Measurements from ENCODE around the gene RAPGEF3. TPM values are rescaled to one million over a fixed set of nuclear protein-coding genes. Genes with fewer than 3 reads are reported as not detected.

The RAPGEF3 gene
- total RNA-seq, 1 experiment from 2014 or later = 8.2 TPM

DNA sequence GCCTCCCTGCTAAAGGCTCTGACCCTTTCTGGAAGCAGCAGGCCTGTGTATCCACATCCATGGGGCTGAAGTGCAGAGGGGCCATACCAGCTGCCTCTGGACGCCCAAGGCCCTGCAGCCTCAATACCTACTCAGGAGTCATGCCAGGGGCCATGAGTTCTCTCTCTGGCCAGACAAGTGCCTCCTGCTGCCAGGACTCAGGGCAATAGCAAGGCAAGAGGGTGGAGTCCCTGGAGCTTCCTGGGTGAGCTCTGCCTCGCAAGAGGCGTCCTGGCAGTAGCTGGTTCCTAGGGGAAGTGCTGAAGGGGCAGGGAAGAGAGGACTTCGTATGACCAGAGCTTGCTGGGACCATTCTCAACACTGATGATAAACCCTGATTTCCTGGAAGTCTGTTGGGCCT lies 22.5 kb downstream of the RAPGEF3 start:
- Mint-ChIP-seq H3K27me3 (ENCODE audit: unreplicated experiment) (no peaks in the 10 kb centered on the region), H3K9me3 (ENCODE audit: low read depth, unreplicated experiment) (no peaks in the 10 kb centered on the region), H3K4me1 (ENCODE audit: low read depth, unreplicated experiment) (peaks cover 4% of the 10 kb centered on the region), H3K4me3 (ENCODE audit: low read depth, unreplicated experiment) (no peak overlapping the region), H3K27ac (ENCODE audit: unreplicated experiment) (no peak overlapping the region), H3K36me3 (ENCODE audit: insufficient read depth, unreplicated experiment) (peaks cover 6% of the 10 kb centered on the region)
- CTCF ChIA-PET = interaction anchor here (1.1 kb wide), 1 partner anchor 101 kb away, joined by 4 read pairs; no protein-coding TSS in a partner anchor
- TF ChIP-seq, protein P1, sequence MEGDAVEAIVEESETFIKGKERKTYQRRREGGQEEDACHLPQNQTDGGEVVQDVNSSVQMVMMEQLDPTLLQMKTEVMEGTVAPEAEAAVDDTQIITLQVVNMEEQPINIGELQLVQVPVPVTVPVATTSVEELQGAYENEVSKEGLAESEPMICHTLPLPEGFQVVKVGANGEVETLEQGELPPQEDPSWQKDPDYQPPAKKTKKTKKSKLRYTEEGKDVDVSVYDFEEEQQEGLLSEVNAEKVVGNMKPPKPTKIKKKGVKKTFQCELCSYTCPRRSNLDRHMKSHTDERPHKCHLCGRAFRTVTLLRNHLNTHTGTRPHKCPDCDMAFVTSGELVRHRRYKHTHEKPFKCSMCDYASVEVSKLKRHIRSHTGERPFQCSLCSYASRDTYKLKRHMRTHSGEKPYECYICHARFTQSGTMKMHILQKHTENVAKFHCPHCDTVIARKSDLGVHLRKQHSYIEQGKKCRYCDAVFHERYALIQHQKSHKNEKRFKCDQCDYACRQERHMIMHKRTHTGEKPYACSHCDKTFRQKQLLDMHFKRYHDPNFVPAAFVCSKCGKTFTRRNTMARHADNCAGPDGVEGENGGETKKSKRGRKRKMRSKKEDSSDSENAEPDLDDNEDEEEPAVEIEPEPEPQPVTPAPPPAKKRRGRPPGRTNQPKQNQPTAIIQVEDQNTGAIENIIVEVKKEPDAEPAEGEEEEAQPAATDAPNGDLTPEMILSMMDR (IDR thresholded peaks at IDR 0.05; ENCODE audit: unreplicated experiment) = no peak
- no peak for DNase-seq
- intact Hi-C loops (cut with micrococcal nuclease; ENCODE audit: unreplicated experiment) = no loop called here
- BruUV-seq (replicated peaks) = no TSS peak

GRCh38 chr12:47735649-47736048 lies 23.0 kb downstream of the RAPGEF3 start:
- no peak for DNase-seq
- CTCF ChIA-PET = no interaction called here
- H3K27ac Mint-ChIP-seq (ENCODE audit: unreplicated experiment) = no peak overlapping the region
- no TSS peak for BruUV-seq (replicated peaks)
- no peak overlapping the region for H3K4me3 Mint-ChIP-seq (ENCODE audit: low read depth, unreplicated experiment)
- H3K27me3 Mint-ChIP-seq (ENCODE audit: unreplicated experiment) = no peaks in the 10 kb centered on the region
- H3K9me3 Mint-ChIP-seq (ENCODE audit: low read depth, unreplicated experiment) = no peaks in the 10 kb centered on the region
- intact Hi-C loops (cut with micrococcal nuclease; ENCODE audit: unreplicated experiment) = no loop called here
- peaks cover 6% of the 10 kb centered on the region for H3K36me3 Mint-ChIP-seq (ENCODE audit: insufficient read depth, unreplicated experiment)
- H3K4me1 Mint-ChIP-seq (ENCODE audit: low read depth, unreplicated experiment) = no peaks in the 10 kb centered on the region
- TF ChIP-seq, protein P1 (IDR thresholded peaks at IDR 0.05; ENCODE audit: unreplicated experiment) = no peak

DNA sequence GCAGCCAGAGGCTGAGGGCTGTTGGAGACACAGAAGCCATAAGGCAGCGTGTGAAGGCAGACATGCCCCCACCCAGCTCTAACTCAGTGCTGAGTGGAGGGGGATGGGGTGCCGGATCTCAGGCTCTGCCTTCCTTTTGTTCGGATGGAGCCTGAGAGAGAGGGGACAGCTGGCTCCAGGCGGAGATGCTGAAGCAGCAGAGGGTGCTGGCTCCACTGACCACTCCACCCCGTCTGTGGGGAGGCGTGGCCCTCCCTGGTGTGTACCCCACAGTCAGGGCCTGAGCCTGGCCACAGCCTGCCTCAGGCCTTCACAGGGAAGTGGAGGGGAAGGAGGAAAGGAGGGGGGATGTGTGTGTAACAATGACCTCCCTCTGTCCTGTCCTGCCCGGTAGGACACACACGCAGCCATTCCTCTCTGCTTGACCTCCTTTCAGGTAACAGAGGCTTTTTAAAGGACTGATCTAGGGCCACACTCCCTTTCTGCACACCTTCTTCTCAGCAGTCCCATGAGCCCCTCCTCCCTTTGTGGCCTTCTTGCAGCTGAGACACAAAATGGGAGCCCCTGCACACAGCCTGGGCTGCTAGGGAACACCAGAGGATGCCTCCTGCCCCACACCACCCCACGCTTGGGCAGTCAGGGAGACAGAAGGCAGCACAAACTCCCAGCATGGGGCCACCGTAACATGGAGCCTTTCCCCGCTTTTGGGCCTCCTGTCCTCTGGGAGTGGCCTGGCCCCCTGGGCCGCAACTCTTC lies 23.8 kb downstream of the RAPGEF3 start:
- BruUV-seq (replicated peaks) = no TSS peak
- H3K4me3 Mint-ChIP-seq (ENCODE audit: low read depth, unreplicated experiment) = no peak overlapping the region
- intact Hi-C loops (cut with micrococcal nuclease; ENCODE audit: unreplicated experiment) = no loop called here
- no peak overlapping the region for H3K27ac Mint-ChIP-seq (ENCODE audit: unreplicated experiment)
- peaks cover 6% of the 10 kb centered on the region for H3K36me3 Mint-ChIP-seq (ENCODE audit: insufficient read depth, unreplicated experiment)
- DNase-seq = no peak
- CTCF ChIA-PET = interaction anchor here (0.6 kb wide), 1 partner anchor 9 kb away, joined by 3 read pairs; no protein-coding TSS in a partner anchor
- no peaks in the 10 kb centered on the region for H3K27me3 Mint-ChIP-seq (ENCODE audit: unreplicated experiment)
- TF ChIP-seq, protein P1 (IDR thresholded peaks at IDR 0.05; ENCODE audit: unreplicated experiment) = no peak
- no peaks in the 10 kb centered on the region for H3K9me3 Mint-ChIP-seq (ENCODE audit: low read depth, unreplicated experiment)
- H3K4me1 Mint-ChIP-seq (ENCODE audit: low read depth, unreplicated experiment) = no peaks in the 10 kb centered on the region

- H3K27me3 Mint-ChIP-seq (ENCODE audit: unreplicated experiment) = peaks cover 8% of the 10 kb centered on the region
- H3K36me3 Mint-ChIP-seq (ENCODE audit: insufficient read depth, unreplicated experiment) = peaks cover 6% of the 10 kb centered on the region
- H3K27ac Mint-ChIP-seq (ENCODE audit: unreplicated experiment) = no peak overlapping the region
- no TSS peak for BruUV-seq (replicated peaks)
- TF ChIP-seq, protein P1 (IDR thresholded peaks at IDR 0.05; ENCODE audit: unreplicated experiment) = no peak
- no peak overlapping the region for H3K4me3 Mint-ChIP-seq (ENCODE audit: low read depth, unreplicated experiment)
- CTCF ChIA-PET = no interaction called here
- H3K9me3 Mint-ChIP-seq (ENCODE audit: low read depth, unreplicated experiment) = no peaks in the 10 kb centered on the region
- DNase-seq = no peak
- H3K4me1 Mint-ChIP-seq (ENCODE audit: low read depth, unreplicated experiment) = no peaks in the 10 kb centered on the region
- intact Hi-C loops (cut with micrococcal nuclease; ENCODE audit: unreplicated experiment) = no loop called here
These were observed 25.5 kb downstream of the RAPGEF3 start for GRCh38 chr12:47733142-47733541.
